Caco-2 (cell line): Measurements from ENCODE around the gene TAB3. TPM values are rescaled to one million over a fixed set of nuclear protein-coding genes. Genes with fewer than 3 reads are reported as not detected.
A peak's percentile ranks its signal among the peaks of the same experiment; 100 is the strongest.

Experiments
- BruUV-seq: library from RNA; stranded (reverse); fragments of 400-500 nt; replicated peaks from 2 replicates; lab custom pipeline; 2021; lab: Mats Ljungman, UMichigan
- CTCF ChIA-PET: fragments of 300-600 bp; sonication (Branson Sonifier 250); formaldehyde crosslinking; loops from one replicate; lab custom pipeline; 2022; ENCODE audit warnings: antibody characterized with exemption; lab: Charles Lee
- POLR2A ChIA-PET: fragments of 300-600 bp; sonication (Branson Sonifier 250); formaldehyde crosslinking; loops from one replicate; lab custom pipeline; 2022; ENCODE audit warnings: antibody characterized with exemption; lab: Charles Lee
- DNase-seq, 2 experiments: peaks; one replicate each; pipeline versions ENCODE4 v3.0.0 to v3.0.0-alpha.2; 2020 to 2022
- H3K27me3 ChIP-seq: replicated peaks from 2 replicates; pipeline ENCODE4 v1.6.0; 2011; ENCODE audit warnings: low read length; ENCODE audit not compliant: control insufficient read depth, insufficient read depth
- H3K36me3 ChIP-seq: 2 replicates; pipeline ENCODE4 v1.5.1; 2011; ENCODE audit warnings: low read length; ENCODE audit not compliant: control insufficient read depth, insufficient read depth
- H3K4me1 ChIP-seq: fragments of 250-450 bp; sonication (Bioruptor Pico); 2 replicates; pipeline ENCODE4 v1.5.1; 2020; ENCODE audit warnings: mild to moderate bottlenecking
- H3K4me3 ChIP-seq: 2 replicates; pipeline ENCODE4 v1.5.1; 2011; ENCODE audit warnings: low read depth, mild to moderate bottlenecking, control low read depth, low read length
- H3K9me3 ChIP-seq: fragments of 250-450 bp; sonication (Bioruptor Pico); 2 replicates; pipeline ENCODE4 v1.5.1; 2020; ENCODE audit warnings: mild to moderate bottlenecking, moderate library complexity
- H3K27ac Mint-ChIP-seq: one replicate; pipeline ENCODE4 v1.8.0; 2022; ENCODE audit warnings: mixed read lengths; ENCODE audit not compliant: unreplicated experiment
- H3K27me3 Mint-ChIP-seq: one replicate; pipeline ENCODE4 v1.8.0; 2022; ENCODE audit warnings: mixed read lengths; ENCODE audit not compliant: insufficient read depth, unreplicated experiment
- H3K36me3 Mint-ChIP-seq: one replicate; pipeline ENCODE4 v1.8.0; 2022; ENCODE audit warnings: mild to moderate bottlenecking, mixed read lengths; ENCODE audit not compliant: insufficient read depth, unreplicated experiment
- H3K4me1 Mint-ChIP-seq: one replicate; pipeline ENCODE4 v1.8.0; 2022; ENCODE audit warnings: low read depth, mixed read lengths; ENCODE audit not compliant: unreplicated experiment
- H3K4me3 Mint-ChIP-seq: one replicate; pipeline ENCODE4 v1.8.0; 2022; ENCODE audit warnings: mild to moderate bottlenecking, moderate library complexity, mixed read lengths; ENCODE audit not compliant: unreplicated experiment
- H3K9me3 Mint-ChIP-seq: one replicate; pipeline ENCODE4 v1.8.0; 2022; ENCODE audit warnings: mixed read lengths; ENCODE audit not compliant: unreplicated experiment
- intact Hi-C: fragments of 100-400 bp; cut with micrococcal nuclease; formaldehyde crosslinking; loops from one replicate; pipeline ENCODE4 v1.10.0; 2022; ENCODE audit not compliant: unreplicated experiment
- total RNA-seq: library from RNA; stranded (reverse); gene quantifications from 2 replicates; pipeline ENCODE4 v1.2.3, GENCODE V29; 2022
- TF ChIP-seq, protein P1 (sequence below), 2 experiments: fragments of 200-600 bp in 1 of 2; IDR thresholded peaks; 1 replicate in 1 of 2; 2 replicates in 1 of 2; pipeline versions ENCODE4 v1.5.1 to v1.8.0; 2011 to 2022; ENCODE audit warnings: antibody characterized with exemption in 1 of 2, control low read depth in 1 of 2, inconsistent platforms in 1 of 2, low read depth in 1 of 2, low read length in 1 of 2, mild to moderate bottlenecking in 1 of 2, moderate library complexity in 1 of 2; ENCODE audit not compliant: insufficient read depth in 1 of 2, severe bottlenecking in 1 of 2, unreplicated experiment in 1 of 2

The TAB3 gene
- total RNA-seq, 1 experiment from 2014 or later = 14.8 TPM

DNA sequence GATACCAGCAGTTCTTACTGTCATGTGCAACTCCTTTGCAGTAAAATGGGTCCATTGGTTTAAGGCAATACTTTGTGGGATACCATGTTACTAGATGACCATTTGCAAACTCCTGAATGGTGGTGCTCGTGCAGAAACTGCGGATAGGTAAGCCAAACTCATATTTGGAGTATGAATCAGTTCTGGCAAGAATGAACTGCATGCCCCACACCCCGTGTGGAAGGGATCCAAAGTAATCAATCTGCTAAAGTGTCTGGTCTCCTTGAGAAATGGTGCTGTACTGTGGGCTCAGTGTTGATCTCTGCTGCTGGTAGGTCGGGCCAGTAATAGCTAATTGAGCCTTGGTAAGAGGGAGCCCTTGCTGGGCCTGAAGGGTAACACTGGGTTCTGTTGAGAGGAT lies 4.2 kb upstream of the TAB3 start:
- POLR2A ChIA-PET = no interaction called here
- H3K27me3 ChIP-seq = no peaks in the 10 kb centered on the region
- H3K27me3 Mint-ChIP-seq = no peaks in the 10 kb centered on the region
- peak overlapping the region; percentile 76 for H3K27ac Mint-ChIP-seq
- no peaks in the 10 kb centered on the region for H3K9me3 ChIP-seq
- BruUV-seq = no TSS peak
- DNase-seq = no peak
- peaks cover 14% of the 10 kb centered on the region for H3K4me1 Mint-ChIP-seq
- intact Hi-C loops = no loop called here
- H3K36me3 ChIP-seq = no peaks in the 10 kb centered on the region
- no peak overlapping the region for H3K4me3 Mint-ChIP-seq
- TF ChIP-seq, protein P1, sequence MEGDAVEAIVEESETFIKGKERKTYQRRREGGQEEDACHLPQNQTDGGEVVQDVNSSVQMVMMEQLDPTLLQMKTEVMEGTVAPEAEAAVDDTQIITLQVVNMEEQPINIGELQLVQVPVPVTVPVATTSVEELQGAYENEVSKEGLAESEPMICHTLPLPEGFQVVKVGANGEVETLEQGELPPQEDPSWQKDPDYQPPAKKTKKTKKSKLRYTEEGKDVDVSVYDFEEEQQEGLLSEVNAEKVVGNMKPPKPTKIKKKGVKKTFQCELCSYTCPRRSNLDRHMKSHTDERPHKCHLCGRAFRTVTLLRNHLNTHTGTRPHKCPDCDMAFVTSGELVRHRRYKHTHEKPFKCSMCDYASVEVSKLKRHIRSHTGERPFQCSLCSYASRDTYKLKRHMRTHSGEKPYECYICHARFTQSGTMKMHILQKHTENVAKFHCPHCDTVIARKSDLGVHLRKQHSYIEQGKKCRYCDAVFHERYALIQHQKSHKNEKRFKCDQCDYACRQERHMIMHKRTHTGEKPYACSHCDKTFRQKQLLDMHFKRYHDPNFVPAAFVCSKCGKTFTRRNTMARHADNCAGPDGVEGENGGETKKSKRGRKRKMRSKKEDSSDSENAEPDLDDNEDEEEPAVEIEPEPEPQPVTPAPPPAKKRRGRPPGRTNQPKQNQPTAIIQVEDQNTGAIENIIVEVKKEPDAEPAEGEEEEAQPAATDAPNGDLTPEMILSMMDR (IDR thresholded peaks at IDR 0.05; ENCODE audit: insufficient read depth in 1 of 2, low read depth in 1 of 2, low read length in 1 of 2, severe bottlenecking in 1 of 2, unreplicated experiment in 1 of 2) = no peak
- H3K4me3 ChIP-seq = no peak overlapping the region
- CTCF ChIA-PET = interaction anchor here (1.0 kb wide), 1 partner anchor 158 kb away, joined by 3 read pairs; no protein-coding TSS in a partner anchor
- peaks cover 15% of the 10 kb centered on the region for H3K4me1 ChIP-seq
- H3K36me3 Mint-ChIP-seq = no peaks in the 10 kb centered on the region
- H3K9me3 Mint-ChIP-seq = no peaks in the 10 kb centered on the region

DNA sequence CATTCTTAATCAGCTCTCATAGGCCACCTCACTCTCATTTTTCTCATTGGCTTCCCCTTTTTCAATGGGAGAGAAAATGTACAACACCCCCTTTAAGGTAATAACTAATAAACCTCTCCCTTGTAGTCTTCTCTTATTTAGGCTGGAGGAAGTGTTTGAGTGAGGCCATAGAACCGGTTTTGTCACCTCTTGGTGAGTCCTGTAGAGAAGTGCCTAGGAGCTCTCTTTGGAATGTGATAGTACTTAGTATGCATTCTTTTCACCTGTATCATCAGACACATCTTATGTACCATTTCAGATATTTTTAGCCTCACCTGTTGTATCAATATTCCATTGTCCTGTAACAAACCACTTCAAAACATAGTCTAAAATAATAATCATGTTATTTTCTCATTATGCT lies 3.5 kb upstream of the TAB3 start:
- no peaks in the 10 kb centered on the region for H3K27me3 ChIP-seq
- Mint-ChIP-seq H3K27ac (peak overlapping the region; percentile 76), H3K36me3 (no peaks in the 10 kb centered on the region), H3K4me3 (peak overlapping the region; percentile 35), H3K4me1 (peaks cover 14% of the 10 kb centered on the region), H3K27me3 (no peaks in the 10 kb centered on the region), H3K9me3 (no peaks in the 10 kb centered on the region)
- H3K4me3 ChIP-seq = no peak overlapping the region
- DNase-seq = peak; percentile 40 to 48
- ChIA-PET POLR2A (no interaction called here), CTCF (interaction anchor here (1.0 kb wide), 1 partner anchor 157 kb away, joined by 3 read pairs; no protein-coding TSS in a partner anchor)
- H3K36me3 ChIP-seq = no peaks in the 10 kb centered on the region
- H3K4me1 ChIP-seq = peaks cover 15% of the 10 kb centered on the region
- H3K9me3 ChIP-seq = no peaks in the 10 kb centered on the region
- intact Hi-C loops = no loop called here
- no TSS peak for BruUV-seq
- TF ChIP-seq, protein P1 (IDR thresholded peaks at IDR 0.05; ENCODE audit: insufficient read depth in 1 of 2, low read depth in 1 of 2, low read length in 1 of 2, severe bottlenecking in 1 of 2, unreplicated experiment in 1 of 2) = no peak

DNA sequence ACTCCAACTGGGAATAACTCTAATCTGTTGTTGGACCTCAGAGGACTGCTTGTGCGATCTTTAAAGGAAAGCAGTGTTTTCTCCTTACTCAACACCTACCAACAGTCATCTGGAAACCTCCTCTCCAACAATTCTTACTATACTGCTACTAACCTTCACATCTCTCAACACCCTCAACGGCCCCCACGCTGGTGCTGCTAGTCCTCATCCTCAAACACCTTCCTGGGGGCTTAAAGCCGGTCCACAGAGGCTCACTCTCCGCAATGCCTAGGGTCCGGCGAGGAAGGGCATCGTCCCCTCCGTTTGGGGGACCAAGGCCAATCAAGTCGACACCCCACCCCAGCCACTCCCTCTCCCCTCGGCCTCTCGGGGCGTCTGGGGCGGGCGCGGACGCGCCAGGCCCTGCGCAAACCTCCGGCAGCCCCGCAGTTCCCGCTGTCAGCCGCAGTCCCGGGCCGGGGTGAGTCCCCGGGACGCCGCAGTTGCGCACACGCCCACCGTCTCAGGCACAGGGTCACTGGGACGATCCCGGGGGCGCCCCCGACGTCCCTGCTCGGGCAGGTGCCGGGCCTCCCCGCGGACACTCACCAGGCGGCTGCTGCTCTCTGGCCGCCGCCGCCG lies 418 bp downstream of the TAB3 start:
- Histone ChIP-seq H3K9me3 (no peaks in the 10 kb centered on the region), H3K4me3 (peak overlapping the region; percentile 82), H3K36me3 (no peaks in the 10 kb centered on the region), H3K27me3 (no peaks in the 10 kb centered on the region), H3K4me1 (peaks cover 15% of the 10 kb centered on the region)
- Mint-ChIP-seq H3K27ac (peak overlapping the region; percentile 80), H3K27me3 (no peaks in the 10 kb centered on the region), H3K4me1 (peaks cover 16% of the 10 kb centered on the region), H3K4me3 (peak overlapping the region; percentile 95), H3K36me3 (peaks cover 7% of the 10 kb centered on the region), H3K9me3 (no peaks in the 10 kb centered on the region)
- BruUV-seq = no TSS peak
- TF ChIP-seq, protein P1 (IDR thresholded peaks at IDR 0.05; ENCODE audit: insufficient read depth in 1 of 2, low read depth in 1 of 2, low read length in 1 of 2, severe bottlenecking in 1 of 2, unreplicated experiment in 1 of 2) = no peak
- intact Hi-C loops = loop anchor here (2.0 kb wide), 2 partner anchors 52 to 140 kb away; no protein-coding TSS in a partner anchor
- CTCF ChIA-PET = no interaction called here
- peak in 1 of 2 experiments; percentile 13 for DNase-seq
- POLR2A ChIA-PET = interaction anchor here (1.3 kb wide), 1 partner anchor 140 kb away, joined by 5 read pairs; no protein-coding TSS in a partner anchor
